Ishikawa (cell line): Measurements from ENCODE around the gene CFAP77.

ENCODE experiments used
- CEBPB ChIP-seq: IDR thresholded peaks from 2 replicates; pipeline ENCODE4 v1.6.1; 2012
- CREB1 ChIP-seq: IDR thresholded peaks from 2 replicates; pipeline ENCODE4 v1.6.1; 2012; ENCODE audit warnings: low read depth
- EGR1 ChIP-seq: IDR thresholded peaks from 2 replicates; pipeline ENCODE4 v1.6.1; 2012
- EP300 ChIP-seq: IDR thresholded peaks from 2 replicates; pipeline ENCODE4 v1.6.1; 2012; ENCODE audit warnings: borderline replicate concordance
- FOXM1 ChIP-seq: IDR thresholded peaks from 2 replicates; pipeline ENCODE4 v1.6.1; 2012; ENCODE audit warnings: low read depth, borderline replicate concordance
- MAX ChIP-seq: IDR thresholded peaks from 2 replicates; pipeline ENCODE4 v1.6.1; 2012
- NFIC ChIP-seq: IDR thresholded peaks from 2 replicates; pipeline ENCODE4 v1.6.1; 2012
- RAD21 ChIP-seq: IDR thresholded peaks from 2 replicates; pipeline ENCODE4 v1.6.1; 2012; ENCODE audit warnings: low read depth
- REST ChIP-seq: IDR thresholded peaks from 2 replicates; pipeline ENCODE4 v1.6.1; 2012; ENCODE audit warnings: low read depth, mild to moderate bottlenecking
- TAF1 ChIP-seq: IDR thresholded peaks from 2 replicates; pipeline ENCODE4 v1.6.1; 2012; ENCODE audit warnings: low read depth, mild to moderate bottlenecking
- TCF12 ChIP-seq: IDR thresholded peaks from 2 replicates; pipeline ENCODE4 v1.6.1; 2012; ENCODE audit warnings: low read depth
- TEAD4 ChIP-seq: IDR thresholded peaks from 2 replicates; pipeline ENCODE4 v1.6.1; 2012
- USF1 ChIP-seq: IDR thresholded peaks from 2 replicates; pipeline ENCODE4 v1.6.1; 2012
- YY1 ChIP-seq: IDR thresholded peaks from 2 replicates; pipeline ENCODE4 v1.6.1; 2012; ENCODE audit warnings: low read depth

- TF ChIP-seq EP300 (no peak), FOXM1 (no peak), EGR1 (no peak), TEAD4 (no peak), CREB1 (no peak), CEBPB (no peak), USF1 (no peak), RAD21 (no peak), YY1 (no peak), TCF12 (no peak), REST (no peak), TAF1 (no peak), MAX (no peak), NFIC (no peak)
These were observed 46.2 kb downstream of the CFAP77 start for GRCh38 chr9:132456241-132456640.
